Aorta (tissue), 5 donors: Measurements from ENCODE around the gene NCAPD2. TPM values are rescaled to one million over a fixed set of nuclear protein-coding genes. Genes with fewer than 3 reads are reported as not detected.
"Not testable (repeated sequence)": the region's sequence is repeated elsewhere in the genome, so short reads cannot be mapped to it uniquely, and the experiment has no call there.

Experiments used
- ATAC-seq: fragments of 200-7000 bp; cut with Tn5 transposase; one replicate; pipeline ENCODE4 v1.9.1; 2022; ENCODE audit warnings: moderate library complexity; ENCODE audit not compliant: low FRiP score
- DNase-seq, 2 donors: peaks; one replicate each; pipeline ENCODE4 v3.0.0-alpha.2; 2020
- H3K27ac ChIP-seq, 2 donors: one replicate each; pipeline ENCODE4 v1.5.1; 2013; ENCODE audit warnings: low read length in 2 of 2, mild to moderate bottlenecking in 2 of 2, moderate library complexity in 2 of 2, control low read depth in 1 of 2, inconsistent platforms in 1 of 2, low read depth in 1 of 2
- H3K27me3 ChIP-seq, 2 donors: one replicate each; pipeline ENCODE4 v1.6.1; 2013; ENCODE audit warnings: control low read depth in 1 of 2, low read length in 1 of 2, mild to moderate bottlenecking in 1 of 2, moderate library complexity in 1 of 2; ENCODE audit not compliant: insufficient read depth in 2 of 2, control insufficient read depth in 1 of 2
- H3K36me3 ChIP-seq, 2 donors: one replicate each; pipeline ENCODE4 v1.6.1; 2013; ENCODE audit warnings: control low read depth in 1 of 2, low read length in 1 of 2, mild to moderate bottlenecking in 1 of 2; ENCODE audit not compliant: insufficient read depth in 2 of 2, control insufficient read depth in 1 of 2
- H3K4me1 ChIP-seq, 2 donors: one replicate each; pipeline ENCODE4 v1.6.1; 2013; ENCODE audit warnings: low read length in 2 of 2, control low read depth in 1 of 2, mild to moderate bottlenecking in 1 of 2, moderate library complexity in 1 of 2; ENCODE audit not compliant: insufficient read depth in 2 of 2, control insufficient read depth in 1 of 2
- H3K4me3 ChIP-seq, 2 donors: one replicate each; pipeline ENCODE4 v1.5.1; 2013; ENCODE audit warnings: low read length in 2 of 2, control low read depth in 1 of 2, mild to moderate bottlenecking in 1 of 2
- H3K9me3 ChIP-seq: one replicate; pipeline ENCODE4 v1.6.1; 2013; ENCODE audit warnings: mild to moderate bottlenecking, low read length; ENCODE audit not compliant: control insufficient read depth
- WGBS, 2 donors: extraction: QIAGEN DNeasy Blood & Tissue Kit; methylation state at CpG; one replicate each; pipeline ENCODE4 v1.1.7; 2013; 5-methylcytosine and 5-hydroxymethylcytosine counted together
- intact Hi-C, 2 donors: fragments of 100-400 bp; cut with DNase I; formaldehyde crosslinking; loops; one replicate each; pipeline versions ENCODE4 v1.14.2 to v1.15.0; 2022
- polyA plus RNA-seq, 2 donors: library from polyadenylated mRNA; stranded (reverse); fragments of 200-250 nt; gene quantifications; one replicate each; pipeline ENCODE4 v1.2.3, GENCODE V29; 2013
- total RNA-seq, 2 donors: library from RNA; stranded (reverse); fragmentation: NEBNext Ultra II Directional; extraction: Animal tissue kit (Norgen Biotek cat#: 25700); gene quantifications; one replicate each; pipeline ENCODE4 v1.2.1, GENCODE V29; 2021
- donor health status: healthy with polysubstance abuse.
- donor health status: Bipolar disorder and iron deficiency.
- donor health status: DM: no; HTN: no; CAD: no.
- donor health status: DM: no; HTN: no; CAD: no.
- donor health status: DM: yes; HTN: yes; CAD: no.

The NCAPD2 gene
- total and polyA plus RNA-seq, 4 donors = 5.1 to 32.8 (median 16.6) TPM

GRCh38 chr12:6468283-6468575 is 25.7 kb upstream of the NCAPD2 start:
- DNase-seq (no peak), ATAC-seq (no peak)
- intact Hi-C loops = loop anchor here (5.0 kb wide), 1 partner anchor 141 kb away; no protein-coding TSS in a partner anchor
- Histone ChIP-seq H3K27ac (no peak overlapping the region), H3K4me3 (no peak overlapping the region), H3K9me3 (no peaks in the 10 kb centered on the region), H3K27me3 (no peaks in the 10 kb centered on the region), H3K4me1 (peaks cover 2 to 3% of the 10 kb centered on the region in 2 donors), H3K36me3 (peaks cover 0 to 3% of the 10 kb centered on the region in 2 donors)

- intact Hi-C loops = loop anchor here (5.0 kb wide), 1 partner anchor 142 kb away; no protein-coding TSS in a partner anchor
- no peaks in the 10 kb centered on the region for H3K9me3 ChIP-seq
- WGBS, 2 donors = 67 to 74% methylated on average over 6 of the region's 6 CpGs
- H3K36me3 ChIP-seq = peaks cover 0 to 3% of the 10 kb centered on the region in 2 donors
- no peak overlapping the region for H3K4me3 ChIP-seq
- H3K27me3 ChIP-seq = no peaks in the 10 kb centered on the region
- ATAC-seq (no peak), DNase-seq (peak in 1 of 2 donors; percentile 33)
- H3K27ac ChIP-seq = no peak overlapping the region
- H3K4me1 ChIP-seq = peaks cover 2 to 3% of the 10 kb centered on the region in 2 donors
These were observed 24.8 kb upstream of the NCAPD2 start for GRCh38 chr12:6469092-6469491.

- peaks cover 0 to 3% of the 10 kb centered on the region in 2 donors for H3K36me3 ChIP-seq
- intact Hi-C loops = loop anchor here (1.0 to 5.0 kb wide), 3 partner anchors 65 to 142 kb away; partner anchors contain the start of gene GAPDH (in 2 of the 2)
- 5 to 7% methylated on average over 16 of the region's 16 CpGs for WGBS, 2 donors
- no peaks in the 10 kb centered on the region for H3K27me3 ChIP-seq
- peak overlapping the region; percentile 32 to 47 for H3K4me3 ChIP-seq
- no peaks in the 10 kb centered on the region for H3K9me3 ChIP-seq
- ATAC-seq (no peak), DNase-seq (peak in 1 of 2 donors; percentile 77)
- peaks cover 2 to 3% of the 10 kb centered on the region in 2 donors for H3K4me1 ChIP-seq
- H3K27ac ChIP-seq = peak overlapping the region in 1 of 2 donors; percentile 45
These were observed 24.1 kb upstream of the NCAPD2 start for GRCh38 chr12:6469609-6470374.

GRCh38 chr12:6470375-6471163 is 23.3 kb upstream of the NCAPD2 start, which contains the start of gene VAMP1:
Gene VAMP1, minus strand, starts transcription at chr12:6470677. Its CDS starts 146 bp downstream, at chr12:6470531.
- peaks cover 2 to 3% of the 10 kb centered on the region in 2 donors for H3K4me1 ChIP-seq
- peak within 1 kb of the TSS in 1 of 2 donors; percentile 83 for H3K27ac ChIP-seq
- peaks cover 0 to 3% of the 10 kb centered on the region in 2 donors for H3K36me3 ChIP-seq
- WGBS, 2 donors = 0% methylated on average over 65 to 69 of the region's 69 CpGs
- DNase-seq (peak; percentile 99), ATAC-seq (peak; percentile 99)
- H3K27me3 ChIP-seq = no peaks in the 10 kb centered on the region
- H3K4me3 ChIP-seq = peak within 1 kb of the TSS; percentile 32 to 47
- H3K9me3 ChIP-seq = no peaks in the 10 kb centered on the region
- intact Hi-C loops = loop anchor here (1.0 to 2.0 kb wide), 2 partner anchors 64 to 134 kb away; partner anchors contain the start of gene GAPDH (in 2 of the 2)

- intact Hi-C loops = loop anchor here (2.0 kb wide), 1 partner anchor 63 kb away; the partner anchor contains the start of gene GAPDH (in 2 of the 2)
- DNase-seq (no peak), ATAC-seq (no peak)
- peaks cover 2 to 3% of the 10 kb centered on the region in 2 donors for H3K4me1 ChIP-seq
- H3K4me3 ChIP-seq = no peak overlapping the region
- H3K9me3 ChIP-seq = no peaks in the 10 kb centered on the region
- H3K36me3 ChIP-seq = no peaks in the 10 kb centered on the region
- H3K27ac ChIP-seq = no peak overlapping the region
- no peaks in the 10 kb centered on the region for H3K27me3 ChIP-seq
- WGBS, 2 donors = 83 to 93% methylated on average over 1 of the region's 1 CpG
These were observed 21.9 kb upstream of the NCAPD2 start for GRCh38 chr12:6471989-6472360.

- no peak overlapping the region for H3K27ac ChIP-seq
- intact Hi-C loops = no loop called here
- H3K9me3 ChIP-seq = no peaks in the 10 kb centered on the region
- DNase-seq = no peak
- no peak for ATAC-seq
- no peaks in the 10 kb centered on the region for H3K27me3 ChIP-seq
- WGBS, 2 donors = 77 to 86% methylated on average over 11 of the region's 11 CpGs
- H3K4me1 ChIP-seq = peaks cover 2 to 3% of the 10 kb centered on the region in 2 donors
- H3K4me3 ChIP-seq = no peak overlapping the region
- no peaks in the 10 kb centered on the region for H3K36me3 ChIP-seq
These were observed 21.4 kb upstream of the NCAPD2 start for GRCh38 chr12:6472491-6472890.

GRCh38 chr12:6475233-6475975 is 18.5 kb upstream of the NCAPD2 start:
- DNase-seq, ATAC-seq, H3K27ac ChIP-seq: not testable (repeated sequence)

GRCh38 chr12:6476489-6476888 is 17.4 kb upstream of the NCAPD2 start:
- intact Hi-C loops = no loop called here
- no peak overlapping the region for H3K27ac ChIP-seq
- ATAC-seq = no peak

More at GRCh38 chr12:6475233-6475975, 18.5 kb upstream of the NCAPD2 start:
- H3K4me3 ChIP-seq, H3K27me3 ChIP-seq, intact Hi-C loops, H3K4me1 ChIP-seq, H3K9me3 ChIP-seq, H3K36me3 ChIP-seq: not testable (repeated sequence)
- WGBS, 2 donors = 89 to 92% methylated on average over 30 to 48 of the region's 48 CpGs

More at GRCh38 chr12:6476489-6476888, 17.4 kb upstream of the NCAPD2 start:
- no peak overlapping the region for H3K4me3 ChIP-seq
- no peaks in the 10 kb centered on the region for H3K9me3 ChIP-seq
- 59 to 65% methylated on average over 3 of the region's 3 CpGs for WGBS, 2 donors
- no peaks in the 10 kb centered on the region for H3K36me3 ChIP-seq
- DNase-seq = no peak
- peaks cover 0 to 1% of the 10 kb centered on the region in 2 donors for H3K27me3 ChIP-seq
- H3K4me1 ChIP-seq = no peaks in the 10 kb centered on the region
